HUES48 (cell line): ENCODE results near the gene OSMR.

Source experiments
- H3K27ac ChIP-seq: one replicate; pipeline ENCODE4 v1.7.0; 2013; ENCODE audit warnings: low read depth, low read length, inconsistent platforms
- H3K27me3 ChIP-seq: 2 replicates; pipeline ENCODE4 v1.6.1; 2013; ENCODE audit warnings: mild to moderate bottlenecking, low read length; ENCODE audit not compliant: control insufficient read depth, insufficient read depth
- H3K36me3 ChIP-seq: 2 replicates; pipeline ENCODE4 v1.6.1; 2013; ENCODE audit warnings: low read length; ENCODE audit not compliant: control insufficient read depth, insufficient read depth
- H3K4me1 ChIP-seq: 2 replicates; pipeline ENCODE4 v1.6.1; 2013; ENCODE audit warnings: mild to moderate bottlenecking, low read length; ENCODE audit not compliant: control insufficient read depth, insufficient read depth
- H3K4me3 ChIP-seq: 2 replicates; pipeline ENCODE4 v1.5.1; 2013; ENCODE audit warnings: mild to moderate bottlenecking, low read depth, low read length
- H3K9ac ChIP-seq: 2 replicates; pipeline ENCODE4 v1.6.1; 2013; ENCODE audit warnings: mild to moderate bottlenecking, low read depth, low read length, moderate library complexity
- H3K9me3 ChIP-seq: 2 replicates; pipeline ENCODE4 v1.6.1; 2013; ENCODE audit warnings: low read length; ENCODE audit not compliant: control insufficient read depth, insufficient read depth

Gene OSMR

GRCh38 chr5:38929838-38930237 is 84.0 kb downstream of the OSMR start:
- Histone ChIP-seq H3K9ac (no peak overlapping the region), H3K27me3 (no peaks in the 10 kb centered on the region), H3K4me1 (peaks cover 8% of the 10 kb centered on the region), H3K9me3 (no peaks in the 10 kb centered on the region), H3K27ac (no peak overlapping the region), H3K36me3 (no peaks in the 10 kb centered on the region), H3K4me3 (no peak overlapping the region)

- Histone ChIP-seq H3K36me3 (no peaks in the 10 kb centered on the region), H3K27me3 (no peaks in the 10 kb centered on the region), H3K9me3 (no peaks in the 10 kb centered on the region)
Measured at GRCh38 chr5:38931731-38932130, 85.9 kb downstream of the OSMR start.

GRCh38 chr5:38932854-38933408 is 87.1 kb downstream of the OSMR start:
- no peaks in the 10 kb centered on the region for H3K9me3 ChIP-seq
- no peaks in the 10 kb centered on the region for H3K27me3 ChIP-seq
- no peak overlapping the region for H3K27ac ChIP-seq
- H3K4me3 ChIP-seq, result no peak overlapping the region
- no peaks in the 10 kb centered on the region for H3K36me3 ChIP-seq
- H3K4me1 ChIP-seq, result peaks cover 4% of the 10 kb centered on the region; the same call in 1 of the 2 replicates
- H3K9ac ChIP-seq, result no peak overlapping the region

More at GRCh38 chr5:38931731-38932130, 85.9 kb downstream of the OSMR start:
- Histone ChIP-seq H3K4me1 (peaks cover 4% of the 10 kb centered on the region; the same call in 1 of the 2 replicates), H3K4me3 (no peak overlapping the region), H3K27ac (no peak overlapping the region), H3K9ac (no peak overlapping the region)

GRCh38 chr5:38935437-38935836 is 89.6 kb downstream of the OSMR start:
- H3K36me3 ChIP-seq, result 0 out of 2 replicates have a peak, but pooled peaks cover 2% of the 10 kb centered on the region
- no peak overlapping the region for H3K4me3 ChIP-seq
- peaks cover 4% of the 10 kb centered on the region; the same call in 1 of the 2 replicates for H3K4me1 ChIP-seq
- no peaks in the 10 kb centered on the region for H3K27me3 ChIP-seq
- H3K9me3 ChIP-seq, result no peaks in the 10 kb centered on the region
- H3K9ac ChIP-seq, result no peak overlapping the region
- no peak overlapping the region for H3K27ac ChIP-seq

- H3K9me3 ChIP-seq, result no peaks in the 10 kb centered on the region
- H3K27me3 ChIP-seq, result no peaks in the 10 kb centered on the region
- H3K36me3 ChIP-seq, result 0 out of 2 replicates have a peak, but pooled peaks cover 9% of the 10 kb centered on the region
- H3K4me1 ChIP-seq, result peaks cover under 1% of the 10 kb centered on the region; the same call in 1 of the 2 replicates
- H3K27ac ChIP-seq, result no peak overlapping the region
- H3K4me3 ChIP-seq, result no peak overlapping the region
- H3K9ac ChIP-seq, result no peak overlapping the region
Measured at GRCh38 chr5:38936269-38936668, 90.5 kb downstream of the OSMR start.

GRCh38 chr5:38938424-38938823 is 92.6 kb downstream of the OSMR start:
- no peaks in the 10 kb centered on the region for H3K4me1 ChIP-seq

GRCh38 chr5:38938973-38939372 is 93.2 kb downstream of the OSMR start:
- no peak overlapping the region for H3K4me3 ChIP-seq
- no peaks in the 10 kb centered on the region for H3K9me3 ChIP-seq
- no peaks in the 10 kb centered on the region for H3K27me3 ChIP-seq
- no peak overlapping the region for H3K27ac ChIP-seq
- H3K9ac ChIP-seq, result no peak overlapping the region
- H3K36me3 ChIP-seq, result peaks cover 32% of the 10 kb centered on the region
- no peaks in the 10 kb centered on the region for H3K4me1 ChIP-seq

More at GRCh38 chr5:38938424-38938823, 92.6 kb downstream of the OSMR start:
- no peaks in the 10 kb centered on the region for H3K9me3 ChIP-seq
- no peak overlapping the region for H3K27ac ChIP-seq
- no peak overlapping the region for H3K4me3 ChIP-seq
- H3K27me3 ChIP-seq, result no peaks in the 10 kb centered on the region
- peaks cover 28% of the 10 kb centered on the region for H3K36me3 ChIP-seq
- H3K9ac ChIP-seq, result no peak overlapping the region

GRCh38 chr5:38940230-38940858 is 94.5 kb downstream of the OSMR start:
- no peak overlapping the region for H3K27ac ChIP-seq
- H3K27me3 ChIP-seq, result no peaks in the 10 kb centered on the region
- no peaks in the 10 kb centered on the region for H3K4me1 ChIP-seq
- no peak overlapping the region for H3K4me3 ChIP-seq
- H3K9ac ChIP-seq, result no peak overlapping the region
- H3K36me3 ChIP-seq, result peaks cover 46% of the 10 kb centered on the region
- no peaks in the 10 kb centered on the region for H3K9me3 ChIP-seq

- no peak overlapping the region for H3K4me3 ChIP-seq
- H3K36me3 ChIP-seq, result peaks cover 61% of the 10 kb centered on the region
- no peaks in the 10 kb centered on the region for H3K9me3 ChIP-seq
- no peak overlapping the region for H3K9ac ChIP-seq
- H3K27me3 ChIP-seq, result no peaks in the 10 kb centered on the region
- no peak overlapping the region for H3K27ac ChIP-seq
- H3K4me1 ChIP-seq, result no peaks in the 10 kb centered on the region
Measured at GRCh38 chr5:38941912-38942311, 96.1 kb downstream of the OSMR start.

GRCh38 chr5:38944282-38944681 is 98.5 kb downstream of the OSMR start:
- no peak overlapping the region for H3K9ac ChIP-seq
- no peak overlapping the region for H3K27ac ChIP-seq
- no peaks in the 10 kb centered on the region for H3K9me3 ChIP-seq
- peaks cover 82% of the 10 kb centered on the region for H3K36me3 ChIP-seq
- H3K27me3 ChIP-seq, result no peaks in the 10 kb centered on the region
- H3K4me1 ChIP-seq, result no peaks in the 10 kb centered on the region
- no peak overlapping the region for H3K4me3 ChIP-seq

- Histone ChIP-seq H3K9me3 (no peaks in the 10 kb centered on the region), H3K36me3 (peaks cover 95% of the 10 kb centered on the region), H3K27me3 (no peaks in the 10 kb centered on the region), H3K4me3 (no peak overlapping the region), H3K9ac (no peak overlapping the region), H3K4me1 (no peaks in the 10 kb centered on the region), H3K27ac (no peak overlapping the region)
Measured at GRCh38 chr5:38948501-38948900, 102.7 kb downstream of the OSMR start.
